ENCODE data around the gene EHD3. TPM values are rescaled to one million over a fixed set of nuclear protein-coding genes. Genes with fewer than 3 reads are reported as not detected.

Gene EHD3
- total and polyA plus RNA-seq, 2 of the 8 experiments (the other 6 are each of a cell fraction or from before 2014, with no cell fraction given), result 9.3 to 12.0 TPM

DNA sequence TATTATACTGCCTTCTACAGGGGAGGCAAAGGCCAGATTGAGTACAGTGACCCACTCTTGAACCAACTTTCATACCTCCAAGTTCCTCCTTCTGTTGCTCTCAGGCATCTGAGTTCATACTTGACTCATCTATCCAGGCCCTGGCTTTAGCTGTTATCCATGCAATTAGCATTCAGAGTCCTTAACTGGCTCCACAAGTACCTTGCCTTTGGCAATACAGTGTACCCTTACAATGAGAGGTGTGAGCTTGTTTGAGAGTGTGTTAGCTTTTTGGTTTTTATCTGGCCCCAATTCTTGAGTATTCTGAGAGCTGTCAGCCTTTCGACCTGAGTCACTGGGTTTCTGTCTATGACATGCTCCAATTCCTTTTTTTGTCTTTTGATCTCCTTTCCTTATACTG lies 60.2 kb downstream of the EHD3 start:
- Histone ChIP-seq H2BK120ac (replicated peaks; ENCODE audit: low read depth, low read length) (no peak overlapping the region), H3K18ac (ENCODE audit: extremely low read depth, low read length) (no peak overlapping the region), H3K79me1 (ENCODE audit: low read depth, low read length) (no peaks in the 10 kb centered on the region), H3K14ac (ENCODE audit: insufficient read length) (no peak overlapping the region), H3K27me3 (replicated peaks in 1 of 4; ENCODE audit: control insufficient read depth in 3 of 4, extremely low read depth in 1 of 4, insufficient read depth in 3 of 4, low read length in 3 of 4) (no peaks in the 10 kb centered on the region), H3K9ac (replicated peaks in 1 of 4; ENCODE audit: extremely low read depth in 1 of 4, low read depth in 3 of 4, low read length in 3 of 4) (no peak overlapping the region), H2BK12ac (ENCODE audit: low read depth, low read length) (no peak overlapping the region), H2AK5ac (ENCODE audit: low read depth, low read length) (no peak overlapping the region), H3K79me2 (ENCODE audit: control insufficient read depth in 1 of 2, insufficient read depth in 2 of 2, low read length in 2 of 2) (no peaks in the 10 kb centered on the region), H2AFZ (ENCODE audit: low read length) (no peak overlapping the region), H2BK5ac (ENCODE audit: low read depth, low read length) (no peak overlapping the region), H3K23me2 (ENCODE audit: low read depth, low read length) (no peaks in the 10 kb centered on the region), H4K91ac (replicated peaks; ENCODE audit: insufficient read length, low read length) (no peak overlapping the region), H3K23ac (ENCODE audit: insufficient read length) (no peak overlapping the region), H4K8ac (ENCODE audit: extremely low read depth, insufficient read depth, low read length) (no peak overlapping the region), H3K4me3 (ENCODE audit: extremely low read depth in 1 of 4, insufficient read depth in 2 of 4, low read depth in 3 of 4, low read length in 4 of 4) (no peak overlapping the region), H2BK15ac (ENCODE audit: low read length) (no peak overlapping the region), H2BK20ac (ENCODE audit: low read length) (no peak overlapping the region), H4K20me1 (replicated peaks in 1 of 2; ENCODE audit: control insufficient read depth in 1 of 2, insufficient read depth in 2 of 2, low read length in 2 of 2) (no peaks in the 10 kb centered on the region), H4K5ac (ENCODE audit: insufficient read length, low read depth, low read length) (no peak overlapping the region), H3K27ac (ENCODE audit: low read depth, low read length) (no peak overlapping the region), H3K4me2 (ENCODE audit: insufficient read depth in 1 of 2, low read depth in 2 of 2, low read length in 2 of 2) (no peak overlapping the region), H3K9me3 (ENCODE audit: insufficient read depth in 2 of 2, low read depth in 1 of 2, low read length in 1 of 2) (no peaks in the 10 kb centered on the region), H3K56ac (replicated peaks; ENCODE audit: insufficient read length, low read depth, low read length) (no peak overlapping the region), H3K4me1 (replicated peaks in 1 of 4; ENCODE audit: control insufficient read depth in 3 of 4, insufficient read depth in 4 of 4, low read length in 3 of 4) (peaks cover 0 to 3% (median under 1%) of the 10 kb centered on the region in 4 experiments; a peak in 4 of 7 replicates), H3K4ac (replicated peaks; ENCODE audit: insufficient read length, low read depth, low read length) (no peak overlapping the region), H3K36me3 (ENCODE audit: control insufficient read depth in 2 of 4, insufficient read depth in 4 of 4, low read length in 3 of 4) (no peaks in the 10 kb centered on the region)
- FAIRE-seq (no peak), DNase-seq (ENCODE audit: low read depth in 1 of 2, low spot score in 2 of 2) (no peak)
- ChIA-PET CTCF (ENCODE audit: partially characterized antibody) (interaction anchor here (0.9 to 1.3 kb wide), 2 partner anchors 9 to 583 kb away, joined by 3 read pairs; no protein-coding TSS in a partner anchor), POLR2A (ENCODE audit: partially characterized antibody) (no interaction called here)
- WGBS, 2 experiments (ENCODE audit: extremely low coverage in 1 of 2, insufficient coverage in 1 of 2, insufficient read length in 1 of 2, insufficient replicate concordance in 2 of 2, low coverage in 1 of 2, low lambda C conversion rate in 2 of 2, missing lambda C conversion rate in 1 of 2), result 100% methylated on average over 1 of the region's 1 CpG; no CpG with 5 or more reads in 1 of the 2 experiments
- TF ChIP-seq RFX5 (IDR thresholded peaks at IDR 0.05; ENCODE audit: borderline replicate concordance, low read depth, low read length), result no peak
- no peak for TF ChIP-seq SP4 (IDR thresholded peaks at IDR 0.05; ENCODE audit: low read length)
- TF ChIP-seq GTF2F1 (IDR thresholded peaks at IDR 0.05; ENCODE audit: borderline replicate concordance, low read depth, low read length), result no peak
- no peak for TF ChIP-seq POU5F1 (IDR thresholded peaks at IDR 0.05; ENCODE audit: low read depth, low read length)
- TF ChIP-seq YY1 (IDR thresholded peaks at IDR 0.05; ENCODE audit: low read depth, low read length), result no peak
- no peak for TF ChIP-seq TAF7 (optimal IDR thresholded peaks at IDR 0.05; ENCODE audit: borderline replicate concordance, low read depth, low read length)
- no peak for TF ChIP-seq NRF1 (IDR thresholded peaks at IDR 0.05; ENCODE audit: low read depth, low read length)
- TF ChIP-seq HDAC2 (IDR thresholded peaks at IDR 0.05; ENCODE audit: borderline replicate concordance in 1 of 2, low read depth in 2 of 2, low read length in 2 of 2), result no peak
- TF ChIP-seq MAFK (IDR thresholded peaks at IDR 0.05; ENCODE audit: low read depth, low read length), result no peak
- TF ChIP-seq, protein P1, sequence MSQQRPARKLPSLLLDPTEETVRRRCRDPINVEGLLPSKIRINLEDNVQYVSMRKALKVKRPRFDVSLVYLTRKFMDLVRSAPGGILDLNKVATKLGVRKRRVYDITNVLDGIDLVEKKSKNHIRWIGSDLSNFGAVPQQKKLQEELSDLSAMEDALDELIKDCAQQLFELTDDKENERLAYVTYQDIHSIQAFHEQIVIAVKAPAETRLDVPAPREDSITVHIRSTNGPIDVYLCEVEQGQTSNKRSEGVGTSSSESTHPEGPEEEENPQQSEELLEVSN (IDR thresholded peaks at IDR 0.05), result no peak
- TF ChIP-seq RNF2 (IDR thresholded peaks at IDR 0.05; ENCODE audit: borderline replicate concordance, low read depth, low read length, missing control alignments, poor library complexity, severe bottlenecking), result no peak
- TF ChIP-seq JUN (IDR thresholded peaks at IDR 0.05; ENCODE audit: low read depth, low read length), result no peak
- no peak for TF ChIP-seq TEAD4 (IDR thresholded peaks at IDR 0.05; ENCODE audit: low read depth, low read length)

All from H1 (cell line).